ENCODE results near the gene LMX1B.

Gene LMX1B

DNA sequence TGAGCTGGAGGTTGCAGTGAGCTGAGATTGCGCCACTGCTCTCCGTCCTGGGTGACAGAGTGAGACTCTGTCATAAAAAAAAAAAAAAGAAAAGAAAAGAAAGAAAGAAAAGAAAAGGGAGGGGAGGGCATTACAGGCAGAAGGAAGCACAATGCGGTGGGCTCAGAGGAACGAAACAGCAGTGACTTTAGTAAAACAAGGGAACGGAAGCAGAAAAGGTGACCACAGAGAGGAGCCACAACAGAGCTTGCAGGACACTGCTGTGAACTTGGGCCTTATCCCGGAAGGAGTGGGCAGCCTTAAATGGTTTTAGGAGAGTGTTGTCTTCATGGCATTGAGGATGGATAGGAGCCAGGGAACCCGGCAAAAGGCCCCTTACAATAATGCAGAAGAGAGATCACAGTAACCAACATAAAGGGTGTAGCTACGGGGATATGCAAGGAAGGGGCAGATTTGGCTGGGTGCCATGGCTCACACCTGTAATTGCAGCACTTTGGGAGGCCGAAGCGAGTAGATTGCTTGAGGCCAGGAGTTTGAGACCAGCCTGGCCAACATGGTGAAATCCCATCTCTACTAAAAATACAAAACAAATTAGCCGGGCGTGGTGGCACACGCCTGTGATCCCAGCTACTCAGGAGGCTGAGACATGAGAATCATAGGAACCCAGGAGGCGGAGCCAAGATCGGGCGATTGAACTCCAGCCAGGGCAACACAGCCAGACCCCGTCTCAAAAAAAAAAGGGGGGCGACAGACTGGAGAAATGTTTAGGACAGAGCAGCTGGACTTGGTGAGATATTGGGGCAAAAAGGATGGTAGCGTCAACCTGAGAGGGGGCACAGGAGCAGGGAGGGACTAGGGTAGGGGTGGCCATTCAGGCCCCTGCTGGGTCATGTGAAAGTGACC, 107.2 kb downstream of the LMX1B start:
- no peak for TF ChIP-seq RARB (CRISPR knock-in tag; IDR thresholded peaks at IDR 0.05)
- TF ChIP-seq ZC3H10 (CRISPR knock-in tag; IDR thresholded peaks at IDR 0.05), result no peak
- no peak for TF ChIP-seq BACH2 (CRISPR knock-in tag; IDR thresholded peaks at IDR 0.05; ENCODE audit: borderline replicate concordance)
- no peak for TF ChIP-seq GLIS3 (CRISPR knock-in tag; IDR thresholded peaks at IDR 0.05)
- no peak for TF ChIP-seq PATZ1 (CRISPR knock-in tag; IDR thresholded peaks at IDR 0.05; ENCODE audit: borderline replicate concordance)
- no peak for TF ChIP-seq OSR1 (CRISPR knock-in tag; IDR thresholded peaks at IDR 0.05)
- TF ChIP-seq, protein P1, sequence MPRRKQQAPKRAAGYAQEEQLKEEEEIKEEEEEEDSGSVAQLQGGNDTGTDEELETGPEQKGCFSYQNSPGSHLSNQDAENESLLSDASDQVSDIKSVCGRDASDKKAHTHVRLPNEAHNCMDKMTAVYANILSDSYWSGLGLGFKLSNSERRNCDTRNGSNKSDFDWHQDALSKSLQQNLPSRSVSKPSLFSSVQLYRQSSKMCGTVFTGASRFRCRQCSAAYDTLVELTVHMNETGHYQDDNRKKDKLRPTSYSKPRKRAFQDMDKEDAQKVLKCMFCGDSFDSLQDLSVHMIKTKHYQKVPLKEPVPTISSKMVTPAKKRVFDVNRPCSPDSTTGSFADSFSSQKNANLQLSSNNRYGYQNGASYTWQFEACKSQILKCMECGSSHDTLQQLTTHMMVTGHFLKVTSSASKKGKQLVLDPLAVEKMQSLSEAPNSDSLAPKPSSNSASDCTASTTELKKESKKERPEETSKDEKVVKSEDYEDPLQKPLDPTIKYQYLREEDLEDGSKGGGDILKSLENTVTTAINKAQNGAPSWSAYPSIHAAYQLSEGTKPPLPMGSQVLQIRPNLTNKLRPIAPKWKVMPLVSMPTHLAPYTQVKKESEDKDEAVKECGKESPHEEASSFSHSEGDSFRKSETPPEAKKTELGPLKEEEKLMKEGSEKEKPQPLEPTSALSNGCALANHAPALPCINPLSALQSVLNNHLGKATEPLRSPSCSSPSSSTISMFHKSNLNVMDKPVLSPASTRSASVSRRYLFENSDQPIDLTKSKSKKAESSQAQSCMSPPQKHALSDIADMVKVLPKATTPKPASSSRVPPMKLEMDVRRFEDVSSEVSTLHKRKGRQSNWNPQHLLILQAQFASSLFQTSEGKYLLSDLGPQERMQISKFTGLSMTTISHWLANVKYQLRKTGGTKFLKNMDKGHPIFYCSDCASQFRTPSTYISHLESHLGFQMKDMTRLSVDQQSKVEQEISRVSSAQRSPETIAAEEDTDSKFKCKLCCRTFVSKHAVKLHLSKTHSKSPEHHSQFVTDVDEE (CRISPR knock-in tag; IDR thresholded peaks at IDR 0.05), result no peak
- TF ChIP-seq CSDC2 (CRISPR knock-in tag; IDR thresholded peaks at IDR 0.05), result no peak
- TF ChIP-seq TOX (CRISPR knock-in tag; IDR thresholded peaks at IDR 0.05; ENCODE audit: borderline replicate concordance), result no peak
- TF ChIP-seq ESRRG (CRISPR knock-in tag; IDR thresholded peaks at IDR 0.05), result no peak
- no peak for TF ChIP-seq PPARA (CRISPR knock-in tag; IDR thresholded peaks at IDR 0.05; ENCODE audit: borderline replicate concordance)
- no peak for TF ChIP-seq ZNF8 (CRISPR knock-in tag; IDR thresholded peaks at IDR 0.05)
- ATAC-seq, result no peak

GRCh38 chr9:126721564-126721981, 107.8 kb downstream of the LMX1B start:
- TF ChIP-seq, protein P2, sequence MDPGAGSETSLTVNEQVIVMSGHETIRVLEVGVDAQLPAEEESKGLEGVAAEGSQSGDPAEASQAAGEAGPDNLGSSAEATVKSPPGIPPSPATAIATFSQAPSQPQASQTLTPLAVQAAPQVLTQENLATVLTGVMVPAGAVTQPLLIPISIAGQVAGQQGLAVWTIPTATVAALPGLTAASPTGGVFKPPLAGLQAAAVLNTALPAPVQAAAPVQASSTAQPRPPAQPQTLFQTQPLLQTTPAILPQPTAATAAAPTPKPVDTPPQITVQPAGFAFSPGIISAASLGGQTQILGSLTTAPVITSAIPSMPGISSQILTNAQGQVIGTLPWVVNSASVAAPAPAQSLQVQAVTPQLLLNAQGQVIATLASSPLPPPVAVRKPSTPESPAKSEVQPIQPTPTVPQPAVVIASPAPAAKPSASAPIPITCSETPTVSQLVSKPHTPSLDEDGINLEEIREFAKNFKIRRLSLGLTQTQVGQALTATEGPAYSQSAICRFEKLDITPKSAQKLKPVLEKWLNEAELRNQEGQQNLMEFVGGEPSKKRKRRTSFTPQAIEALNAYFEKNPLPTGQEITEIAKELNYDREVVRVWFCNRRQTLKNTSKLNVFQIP (CRISPR knock-in tag; IDR thresholded peaks at IDR 0.05; ENCODE audit: borderline replicate concordance, low read depth), result no peak
- TF ChIP-seq ZC3H10 (CRISPR knock-in tag; IDR thresholded peaks at IDR 0.05) (no peak), CREB5 (CRISPR knock-in tag; IDR thresholded peaks at IDR 0.05; ENCODE audit: low read depth) (no peak), RARB (CRISPR knock-in tag; IDR thresholded peaks at IDR 0.05) (no peak), ZFP30 (CRISPR knock-in tag; IDR thresholded peaks at IDR 0.05) (no peak), ZNF565 (CRISPR knock-in tag; conservative IDR thresholded peaks at IDR 0.05; ENCODE audit: low read depth) (no peak), ARNTL (CRISPR knock-in tag; IDR thresholded peaks at IDR 0.05; ENCODE audit: borderline replicate concordance, low read depth) (no peak), ZNF70 (CRISPR knock-in tag; IDR thresholded peaks at IDR 0.05) (no peak), TCF4 (CRISPR knock-in tag; IDR thresholded peaks at IDR 0.05; ENCODE audit: borderline replicate concordance) (no peak), ZFP3 (CRISPR knock-in tag; IDR thresholded peaks at IDR 0.05) (no peak), CSDC2 (CRISPR knock-in tag; IDR thresholded peaks at IDR 0.05) (no peak), GLIS3 (CRISPR knock-in tag; IDR thresholded peaks at IDR 0.05) (no peak), BACH2 (CRISPR knock-in tag; IDR thresholded peaks at IDR 0.05; ENCODE audit: borderline replicate concordance) (no peak), OSR1 (CRISPR knock-in tag; IDR thresholded peaks at IDR 0.05) (no peak), SNAI2 (CRISPR knock-in tag; IDR thresholded peaks at IDR 0.05) (no peak)
- TF ChIP-seq, protein P3, sequence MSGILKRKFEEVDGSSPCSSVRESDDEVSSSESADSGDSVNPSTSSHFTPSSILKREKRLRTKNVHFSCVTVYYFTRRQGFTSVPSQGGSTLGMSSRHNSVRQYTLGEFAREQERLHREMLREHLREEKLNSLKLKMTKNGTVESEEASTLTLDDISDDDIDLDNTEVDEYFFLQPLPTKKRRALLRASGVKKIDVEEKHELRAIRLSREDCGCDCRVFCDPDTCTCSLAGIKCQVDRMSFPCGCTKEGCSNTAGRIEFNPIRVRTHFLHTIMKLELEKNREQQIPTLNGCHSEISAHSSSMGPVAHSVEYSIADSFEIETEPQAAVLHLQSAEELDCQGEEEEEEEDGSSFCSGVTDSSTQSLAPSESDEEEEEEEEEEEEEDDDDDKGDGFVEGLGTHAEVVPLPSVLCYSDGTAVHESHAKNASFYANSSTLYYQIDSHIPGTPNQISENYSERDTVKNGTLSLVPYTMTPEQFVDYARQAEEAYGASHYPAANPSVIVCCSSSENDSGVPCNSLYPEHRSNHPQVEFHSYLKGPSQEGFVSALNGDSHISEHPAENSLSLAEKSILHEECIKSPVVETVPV (CRISPR knock-in tag; IDR thresholded peaks at IDR 0.05), result no peak
- TF ChIP-seq, protein P1 (CRISPR knock-in tag; IDR thresholded peaks at IDR 0.05), result no peak
- no peak for ATAC-seq

Measured in SK-N-SH treated with all-trans-retinoic acid at 6 μM for 48 hours (cell line).